HepG2 (cell line): ENCODE results near the gene CSTF2. TPM values are rescaled to one million over a fixed set of nuclear protein-coding genes. Genes with fewer than 3 reads are reported as not detected.
A peak's percentile ranks its signal among the peaks of the same experiment; 100 is the strongest.

Experiments used
- ADNP ChIP-seq: sonication (generic); formaldehyde crosslinking; IDR thresholded peaks from 2 replicates; pipeline ENCODE4 v1.4.0; 2020; ENCODE audit warnings: missing genetic modification reagents
- FOXA1 ChIP-seq, 2 experiments: fragments of 450-650 bp in 1 of 2; sonication (generic) in 1 of 2; formaldehyde crosslinking in 1 of 2; IDR thresholded peaks; 2 replicates each; pipeline versions ENCODE4 v1.4.0 to v1.6.1; 2016 to 2020; ENCODE audit warnings: missing genetic modification reagents in 1 of 2
- GTF3A ChIP-seq: sonication (generic); formaldehyde crosslinking; conservative IDR thresholded peaks from 2 replicates; pipeline ENCODE4 v1.4.0; 2020; ENCODE audit warnings: mild to moderate bottlenecking, missing genetic modification reagents
- KDM5B ChIP-seq: sonication (generic); formaldehyde crosslinking; IDR thresholded peaks from 2 replicates; pipeline ENCODE4 v1.4.0; 2020; ENCODE audit warnings: missing genetic modification reagents, mild to moderate bottlenecking, borderline replicate concordance
- MLLT10 ChIP-seq: sonication (generic); formaldehyde crosslinking; IDR thresholded peaks from 2 replicates; pipeline ENCODE4 v1.4.0; 2020; ENCODE audit warnings: missing genetic modification reagents
- MYC ChIP-seq: sonication (generic); formaldehyde crosslinking; IDR thresholded peaks from 2 replicates; pipeline ENCODE4 v1.9.0; 2021; ENCODE audit warnings: missing genetic modification reagents, borderline replicate concordance
- NFE2 ChIP-seq: sonication (generic); formaldehyde crosslinking; IDR thresholded peaks from 2 replicates; pipeline ENCODE4 v1.4.0; 2020; ENCODE audit warnings: missing genetic modification reagents
- ONECUT2 ChIP-seq: sonication (generic); formaldehyde crosslinking; IDR thresholded peaks from 2 replicates; pipeline ENCODE4 v1.4.0; 2020; ENCODE audit warnings: missing genetic modification reagents
- RARG ChIP-seq: sonication (generic); formaldehyde crosslinking; IDR thresholded peaks from 2 replicates; pipeline ENCODE4 v1.4.0; 2020; ENCODE audit warnings: low read depth, mild to moderate bottlenecking, missing genetic modification reagents
- SNRNP70 ChIP-seq: fragments of 200-400 bp; formaldehyde crosslinking; IDR thresholded peaks from 2 replicates; pipeline ENCODE4 v1.6.1; 2017; ENCODE audit warnings: mild to moderate bottlenecking, low read depth, low read length, moderate library complexity
- TIGD3 ChIP-seq: sonication (generic); formaldehyde crosslinking; IDR thresholded peaks from 2 replicates; pipeline ENCODE4 v1.5.1; 2020; ENCODE audit warnings: mild to moderate bottlenecking, missing genetic modification reagents, borderline replicate concordance
- ZBTB43 ChIP-seq: sonication (generic); formaldehyde crosslinking; conservative IDR thresholded peaks from 2 replicates; pipeline ENCODE4 v1.4.0; 2020; ENCODE audit warnings: missing genetic modification reagents
- ZFP36 ChIP-seq: fragments of 150-350 bp; IDR thresholded peaks from 2 replicates; pipeline ENCODE4 v1.6.1; 2018; ENCODE audit warnings: borderline replicate concordance, low read length, low read depth; ENCODE audit not compliant: partially characterized antibody
- ZNF225 ChIP-seq: sonication (generic); formaldehyde crosslinking; IDR thresholded peaks from 2 replicates; pipeline ENCODE4 v1.4.0; 2020; ENCODE audit warnings: mild to moderate bottlenecking, missing genetic modification reagents
- ZNF251 ChIP-seq: sonication (generic); formaldehyde crosslinking; IDR thresholded peaks from 2 replicates; pipeline ENCODE4 v1.9.0; 2021; ENCODE audit warnings: mild to moderate bottlenecking, missing genetic modification reagents
- ZNF329 ChIP-seq: sonication (generic); formaldehyde crosslinking; IDR thresholded peaks from 2 replicates; pipeline ENCODE4 v1.9.0; 2021; ENCODE audit warnings: low read depth, mild to moderate bottlenecking, missing genetic modification reagents
- ZNF382 ChIP-seq: sonication (generic); formaldehyde crosslinking; IDR thresholded peaks from 2 replicates; pipeline ENCODE4 v1.5.0; 2020; ENCODE audit warnings: missing genetic modification reagents, mild to moderate bottlenecking, borderline replicate concordance
- ZNF512B ChIP-seq: sonication (generic); formaldehyde crosslinking; IDR thresholded peaks from 2 replicates; pipeline ENCODE4 v1.5.1; 2020; ENCODE audit warnings: missing genetic modification reagents, mild to moderate bottlenecking, borderline replicate concordance
- ZNF564 ChIP-seq: sonication (generic); formaldehyde crosslinking; IDR thresholded peaks from 2 replicates; pipeline ENCODE4 v1.8.1; 2023; ENCODE audit warnings: mild to moderate bottlenecking, missing genetic modification reagents
- ZNF782 ChIP-seq: sonication (generic); formaldehyde crosslinking; IDR thresholded peaks from 2 replicates; pipeline ENCODE4 v1.4.0; 2020; ENCODE audit warnings: missing genetic modification reagents, mild to moderate bottlenecking, borderline replicate concordance
- polyA plus RNA-seq, 8 experiments: library from polyadenylated mRNA; depleted of rRNA in 3 of 8; stranded (reverse) in 7 of 8; unstranded in 1 of 8; fragments of >200 nt; fragmentation: Illumina TruSeq in 4 of 8; extraction: Trizol in 4 of 8; gene quantifications; 2 replicates each; pipeline versions ENCODE4 v1.2.1 to v1.2.3, GENCODE V29; 2011 to 2016; ENCODE audit warnings: low read depth in 4 of 8, missing spikeins in 1 of 8, mixed read lengths in 1 of 8; ENCODE audit not compliant: insufficient read depth in 1 of 8
- total RNA-seq, 5 experiments: library from RNA; depleted of rRNA; stranded (reverse); fragments of >200 nt; fragmentation: Illumina TruSeq; extraction: Trizol; gene quantifications; 2 replicates each; pipeline ENCODE4 v1.2.3, GENCODE V29; 2016; ENCODE audit warnings: low read depth in 1 of 5
- TF ChIP-seq, protein P1 (sequence below): sonication (generic); formaldehyde crosslinking; IDR thresholded peaks from 2 replicates; pipeline ENCODE4 v1.8.0; 2022; ENCODE audit warnings: missing genetic modification reagents, mild to moderate bottlenecking, inconsistent platforms, borderline replicate concordance
- TF ChIP-seq, protein P2 (sequence below): sonication (generic); formaldehyde crosslinking; IDR thresholded peaks from 2 replicates; pipeline ENCODE4 v1.4.0; 2020; ENCODE audit warnings: missing genetic modification reagents; ENCODE audit errors: not compliant biosample characterization

CSTF2 gene
- total and polyA plus RNA-seq, 2 of the 13 experiments (the other 11 are each of a cell fraction or from before 2014, with no cell fraction given) = 19.7 to 26.7 TPM

- TF ChIP-seq KDM5B (CRISPR knock-in tag) (no peak), NFE2 (CRISPR knock-in tag) (no peak), ZNF564 (CRISPR knock-in tag) (no peak), TIGD3 (no peak), MYC (CRISPR knock-in tag) (peak; percentile 61; the same call in 1 of the 2 replicates), ZNF251 (CRISPR knock-in tag) (no peak), ZBTB43 (CRISPR knock-in tag) (no peak), GTF3A (no peak), ADNP (no peak), ZNF225 (CRISPR knock-in tag) (no peak), RARG (CRISPR knock-in tag) (no peak), ZFP36 (no peak), ZNF512B (CRISPR knock-in tag) (no peak), FOXA1 (IDR thresholded peaks at IDR 0.05) (no peak), FOXA1 (CRISPR knock-in tag; IDR thresholded peaks at IDR 0.05) (no peak), ZNF382 (no peak), ONECUT2 (CRISPR knock-in tag) (no peak), ZNF329 (CRISPR knock-in tag) (no peak), ZNF782 (CRISPR knock-in tag) (no peak), MLLT10 (no peak), SNRNP70 (no peak)
- TF ChIP-seq, protein P1, sequence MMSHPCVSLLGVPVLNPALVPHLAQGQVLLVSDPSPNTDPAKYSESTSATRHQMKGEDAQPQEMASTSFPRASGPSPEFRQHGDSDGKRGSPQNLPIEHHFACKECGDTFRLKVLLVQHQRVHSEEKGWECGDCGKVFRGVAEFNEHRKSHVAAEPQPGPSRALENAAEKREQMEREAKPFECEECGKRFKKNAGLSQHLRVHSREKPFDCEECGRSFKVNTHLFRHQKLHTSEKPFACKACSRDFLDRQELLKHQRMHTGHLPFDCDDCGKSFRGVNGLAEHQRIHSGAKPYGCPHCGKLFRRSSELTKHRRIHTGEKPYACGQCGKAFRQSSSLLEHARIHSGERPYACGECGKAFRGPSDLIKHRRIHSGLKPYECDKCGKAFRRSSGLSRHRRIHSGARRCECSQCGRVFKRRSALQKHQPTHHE (CRISPR knock-in tag) = no peak
- TF ChIP-seq, protein P2, sequence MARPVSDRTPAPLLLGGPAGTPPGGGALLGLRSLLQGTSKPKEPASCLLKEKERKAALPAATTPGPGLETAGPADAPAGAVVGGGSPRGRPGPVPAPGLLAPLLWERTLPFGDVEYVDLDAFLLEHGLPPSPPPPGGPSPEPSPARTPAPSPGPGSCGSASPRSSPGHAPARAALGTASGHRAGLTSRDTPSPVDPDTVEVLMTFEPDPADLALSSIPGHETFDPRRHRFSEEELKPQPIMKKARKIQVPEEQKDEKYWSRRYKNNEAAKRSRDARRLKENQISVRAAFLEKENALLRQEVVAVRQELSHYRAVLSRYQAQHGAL = no peak
Observed at GRCh38 chrX:100819837-100820666, at the start of gene CSTF2 (continued).
